Activated CD4-positive, alpha-beta memory T cell treated with anti-CD3 and anti-CD28 coated beads for 36 hours (primary cell): Measurements from ENCODE around the gene SEMA6B. TPM values are rescaled to one million over a fixed set of nuclear protein-coding genes. Genes with fewer than 3 reads are reported as not detected.
A peak's percentile ranks its signal among the peaks of the same experiment; 100 is the strongest.
"Not testable (repeated sequence)": the region's sequence is repeated elsewhere in the genome, so short reads cannot be mapped to it uniquely, and the experiment has no call there.

Experiments
- CTCF ChIA-PET: fragments of 350-600 bp; sonication (Branson Sonifier 250); formaldehyde crosslinking; loops from one replicate; lab custom pipeline; 2021; ENCODE audit warnings: antibody characterized with exemption, inconsistent platforms; lab: Charles Lee
- POLR2A ChIA-PET: fragments of 350-600 bp; sonication (Branson Sonifier 250); formaldehyde crosslinking; loops from one replicate; lab custom pipeline; 2021; ENCODE audit warnings: antibody characterized with exemption; lab: Charles Lee
- DNase-seq: peaks from one replicate; pipeline ENCODE4 v3.0.0-alpha.2; 2020
- H3K27ac Mint-ChIP-seq: one replicate; pipeline ENCODE4 v1.8.0; 2021; ENCODE audit warnings: mixed read lengths
- H3K27me3 Mint-ChIP-seq: one replicate; pipeline ENCODE4 v1.8.0; 2021; ENCODE audit warnings: mixed read lengths
- H3K36me3 Mint-ChIP-seq: one replicate; pipeline ENCODE4 v1.8.0; 2021; ENCODE audit warnings: mixed read lengths
- H3K4me1 Mint-ChIP-seq: one replicate; pipeline ENCODE4 v1.8.0; 2021; ENCODE audit warnings: low read depth, mixed read lengths
- H3K4me3 Mint-ChIP-seq: one replicate; pipeline ENCODE4 v1.8.0; 2021; ENCODE audit warnings: mild to moderate bottlenecking, mixed read lengths
- H3K9me3 Mint-ChIP-seq: one replicate; pipeline ENCODE4 v1.8.0; 2021; ENCODE audit warnings: mixed read lengths
- intact Hi-C: fragments of 100-400 bp; cut with micrococcal nuclease; formaldehyde crosslinking; loops from one replicate; pipeline ENCODE4 v1.15.1; 2023
- total RNA-seq, 2 experiments: library from RNA; stranded (reverse); gene quantifications; one replicate each; pipeline ENCODE4 v1.2.3, GENCODE V29; 2021

The SEMA6B gene
- total RNA-seq, 2 experiments from 2014 or later, result 0.19 TPM; not detected in 1

DNA sequence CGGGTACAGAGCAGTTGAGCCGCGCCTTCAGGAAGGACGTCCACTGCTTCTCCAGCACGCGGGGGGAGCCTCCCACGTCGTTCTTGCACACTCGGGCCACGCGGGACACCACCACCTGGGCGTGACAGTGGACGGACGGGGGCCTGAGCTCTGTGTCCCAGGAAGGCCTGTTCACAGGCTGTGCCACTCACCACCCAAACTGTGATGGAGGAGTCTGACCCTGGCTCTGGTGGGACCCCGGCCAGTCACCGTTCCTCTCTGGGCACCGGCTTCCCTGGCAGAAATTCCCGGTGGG, 7.0 kb downstream of the SEMA6B start:
- Mint-ChIP-seq H3K4me1 (no peaks in the 10 kb centered on the region), H3K27me3 (peaks cover 6% of the 10 kb centered on the region), H3K9me3 (no peaks in the 10 kb centered on the region), H3K27ac (no peak overlapping the region), H3K36me3 (no peaks in the 10 kb centered on the region), H3K4me3 (no peak overlapping the region)
- CTCF ChIA-PET, result no interaction called here
- intact Hi-C loops, result no loop called here
- POLR2A ChIA-PET, result no interaction called here
- no peak for DNase-seq

DNA sequence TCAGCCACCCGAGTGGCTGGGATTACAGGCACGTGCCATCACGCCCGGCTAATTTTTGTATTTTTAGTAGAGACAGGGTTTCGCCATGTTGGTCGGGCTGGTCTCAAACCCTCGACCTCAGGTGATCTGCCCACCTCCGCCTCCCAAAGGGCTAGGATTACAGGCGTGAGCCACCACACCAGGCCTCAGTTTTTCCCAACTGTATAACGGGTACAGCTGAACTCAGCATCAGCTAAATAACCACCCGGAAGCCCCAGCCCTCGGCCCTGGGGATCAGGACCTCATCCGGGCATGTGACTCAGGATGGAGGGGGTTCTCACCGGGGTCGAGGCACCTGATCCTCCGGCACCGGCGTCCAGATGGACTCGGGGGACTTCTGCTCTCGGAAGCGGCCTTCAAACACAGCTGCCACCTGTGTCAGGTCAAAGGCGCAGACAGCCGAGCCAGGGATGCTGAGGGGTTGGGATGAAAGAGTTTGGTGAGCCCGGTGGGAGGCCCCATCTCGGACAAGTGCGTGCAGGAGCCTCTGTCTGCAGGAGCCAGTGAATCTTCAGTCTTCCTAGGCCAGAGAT, 8.9 kb downstream of the SEMA6B start:
- no peak for DNase-seq
- H3K4me3 Mint-ChIP-seq, result no peak overlapping the region
- intact Hi-C loops, result no loop called here
- peaks cover 6% of the 10 kb centered on the region for H3K27me3 Mint-ChIP-seq
- no peaks in the 10 kb centered on the region for H3K4me1 Mint-ChIP-seq
- ChIA-PET POLR2A (no interaction called here), CTCF (no interaction called here)
- no peak overlapping the region for H3K27ac Mint-ChIP-seq
- H3K9me3 Mint-ChIP-seq, result no peaks in the 10 kb centered on the region
- no peaks in the 10 kb centered on the region for H3K36me3 Mint-ChIP-seq

DNA sequence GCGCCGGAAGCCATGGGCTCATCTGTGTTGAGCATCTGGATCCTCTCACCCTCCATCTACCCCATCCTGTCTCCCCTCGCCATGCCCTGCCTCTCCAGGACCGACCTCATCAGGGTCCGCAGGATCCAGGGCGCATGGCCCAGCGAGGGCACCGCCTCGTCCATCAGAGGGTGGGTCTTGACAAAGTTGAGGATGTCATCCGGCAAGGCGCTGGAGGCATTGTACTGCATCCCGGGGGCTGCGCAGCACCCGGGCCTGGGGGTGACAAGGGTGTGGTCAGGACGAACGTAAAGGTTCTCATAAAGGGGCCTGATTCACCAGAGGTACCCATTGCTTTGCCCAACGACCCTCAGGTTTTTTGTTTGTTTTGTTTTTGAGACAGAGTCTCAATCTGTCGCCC, 9.5 kb downstream of the SEMA6B start:
- ChIA-PET CTCF (no interaction called here), POLR2A (no interaction called here)
- Mint-ChIP-seq H3K27ac (no peak overlapping the region), H3K27me3 (peaks cover 6% of the 10 kb centered on the region), H3K36me3 (no peaks in the 10 kb centered on the region), H3K4me3 (no peak overlapping the region), H3K4me1 (no peaks in the 10 kb centered on the region), H3K9me3 (no peaks in the 10 kb centered on the region)
- intact Hi-C loops, result no loop called here
- DNase-seq, result no peak

DNA sequence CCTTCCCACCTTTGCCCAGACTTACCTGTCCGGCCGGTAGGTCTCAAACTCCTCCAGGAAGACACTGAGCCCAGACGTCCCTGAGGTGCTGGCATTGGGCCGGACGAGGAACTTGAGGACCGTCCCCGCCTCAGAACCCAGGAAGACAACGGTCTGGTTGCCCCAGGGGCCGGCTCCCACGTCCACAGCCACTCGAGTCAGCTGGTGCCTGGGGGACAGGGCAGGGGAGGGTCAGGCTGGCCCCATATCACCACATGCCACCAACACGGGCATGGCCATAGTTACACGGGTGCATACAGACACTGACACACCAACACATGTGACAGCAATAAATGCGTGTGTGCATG, 11.3 kb downstream of the SEMA6B start:
- POLR2A ChIA-PET, result no interaction called here
- DNase-seq, result no peak
- no peak overlapping the region for H3K4me3 Mint-ChIP-seq
- H3K4me1 Mint-ChIP-seq, result no peaks in the 10 kb centered on the region
- H3K27ac Mint-ChIP-seq, result no peak overlapping the region
- CTCF ChIA-PET, result interaction anchor here (0.6 kb wide), 2 partner anchors 18 to 25 kb away, joined by 3 read pairs; no protein-coding TSS in a partner anchor
- H3K27me3 Mint-ChIP-seq, result peaks cover 6% of the 10 kb centered on the region
- H3K9me3 Mint-ChIP-seq, result no peaks in the 10 kb centered on the region
- intact Hi-C loops, result no loop called here
- no peaks in the 10 kb centered on the region for H3K36me3 Mint-ChIP-seq

DNA sequence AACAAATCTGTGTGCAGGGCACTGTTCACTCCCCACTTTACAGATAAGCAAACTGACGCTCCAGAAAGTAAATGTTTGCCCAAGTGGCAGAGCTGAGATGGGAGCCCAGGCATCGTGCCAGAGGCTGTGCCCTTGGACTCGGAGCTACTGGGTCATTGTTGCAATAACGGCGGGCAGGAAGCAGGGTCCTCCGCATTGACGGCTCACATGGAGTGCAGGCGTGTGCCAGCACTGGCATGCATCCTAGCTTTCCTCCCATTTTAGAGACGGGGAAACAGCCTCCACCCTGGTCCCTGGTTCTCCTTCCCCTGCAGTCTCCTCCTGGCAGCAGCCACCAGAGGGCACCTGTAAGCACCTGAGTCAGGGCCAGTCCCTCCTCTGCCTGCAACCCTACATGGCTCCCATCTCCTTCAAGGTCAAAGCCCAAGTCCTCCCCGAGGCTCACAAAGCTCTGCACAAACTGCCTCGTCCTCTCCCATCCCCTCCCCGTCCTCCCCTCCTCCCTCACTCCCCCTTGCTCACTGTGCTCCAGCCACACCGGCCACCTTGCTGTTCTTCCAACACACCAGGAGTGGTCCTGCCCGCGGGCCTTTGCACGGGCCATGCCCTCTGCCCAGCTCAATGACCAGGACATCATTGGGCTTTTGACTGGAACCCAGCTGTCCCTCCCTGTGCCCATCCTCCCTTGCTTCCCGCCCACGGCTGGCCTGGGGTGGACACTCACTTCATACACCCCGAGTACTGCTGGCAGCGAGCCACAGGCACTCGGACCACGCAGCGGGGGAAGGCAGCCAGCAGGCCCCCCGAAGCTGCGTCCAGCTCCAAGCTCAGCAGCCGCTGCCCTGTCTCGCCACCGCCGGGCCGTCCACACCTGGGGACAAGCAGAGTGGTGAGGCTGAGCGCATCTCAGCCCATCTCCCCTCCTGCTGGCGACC, 11.9 kb downstream of the SEMA6B start:
- H3K27me3 Mint-ChIP-seq, result peaks cover 2% of the 10 kb centered on the region
- intact Hi-C loops, result no loop called here
- H3K36me3 Mint-ChIP-seq, result no peaks in the 10 kb centered on the region
- H3K9me3 Mint-ChIP-seq, result no peaks in the 10 kb centered on the region
- CTCF ChIA-PET, result interaction anchor here (0.6 to 1.3 kb wide), 4 partner anchors 11 to 89 kb away, joined by 3 to 5 read pairs (median 4); partner anchors contain the start of gene PLIN5
- no peak overlapping the region for H3K27ac Mint-ChIP-seq
- peaks cover 2% of the 10 kb centered on the region for H3K4me1 Mint-ChIP-seq
- POLR2A ChIA-PET, result no interaction called here
- no peak overlapping the region for H3K4me3 Mint-ChIP-seq
- peak; percentile 33 for DNase-seq

DNA sequence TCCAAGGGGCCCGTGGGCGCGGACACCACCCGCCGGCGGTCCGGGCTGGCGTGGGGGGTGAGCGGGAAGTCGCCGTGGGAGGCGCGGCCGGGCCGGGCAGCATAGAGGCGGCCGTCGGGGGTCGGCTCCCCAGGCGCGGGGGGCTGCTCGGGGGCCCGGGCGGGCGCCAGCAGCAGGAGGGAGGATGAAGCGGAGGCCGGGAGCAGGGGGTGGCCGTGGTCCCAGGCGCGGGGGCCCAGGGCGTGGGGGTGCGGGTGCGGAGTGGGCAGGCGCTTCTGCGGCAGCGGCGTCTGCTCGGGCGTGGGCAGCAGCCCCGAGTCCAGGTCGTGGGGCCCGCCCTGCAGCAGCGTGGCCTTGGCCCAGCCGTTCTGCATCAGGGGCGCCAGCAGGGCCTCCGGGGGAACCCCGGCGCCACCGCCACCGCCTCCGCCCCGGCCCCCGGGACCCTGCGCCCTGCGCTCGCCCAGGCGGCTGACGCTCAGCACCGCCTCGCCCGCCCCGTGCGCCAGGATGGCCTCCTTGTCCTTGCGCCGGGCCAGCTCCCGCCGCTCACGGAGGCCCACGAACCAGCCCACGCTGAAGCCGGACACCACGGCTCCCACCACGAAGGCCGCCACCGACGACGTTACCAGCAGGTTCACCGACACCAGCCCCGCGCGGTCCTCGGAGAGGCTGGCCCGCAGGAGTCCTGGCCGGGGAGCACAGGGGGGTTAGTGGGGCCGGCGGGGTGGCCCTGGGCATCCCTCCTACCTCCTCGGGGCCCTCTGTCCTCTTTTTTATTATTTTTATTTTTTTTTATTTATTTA, 15.4 kb downstream of the SEMA6B start:
- H3K36me3 Mint-ChIP-seq, result peaks cover 2% of the 10 kb centered on the region
- intact Hi-C loops, result no loop called here

DNA sequence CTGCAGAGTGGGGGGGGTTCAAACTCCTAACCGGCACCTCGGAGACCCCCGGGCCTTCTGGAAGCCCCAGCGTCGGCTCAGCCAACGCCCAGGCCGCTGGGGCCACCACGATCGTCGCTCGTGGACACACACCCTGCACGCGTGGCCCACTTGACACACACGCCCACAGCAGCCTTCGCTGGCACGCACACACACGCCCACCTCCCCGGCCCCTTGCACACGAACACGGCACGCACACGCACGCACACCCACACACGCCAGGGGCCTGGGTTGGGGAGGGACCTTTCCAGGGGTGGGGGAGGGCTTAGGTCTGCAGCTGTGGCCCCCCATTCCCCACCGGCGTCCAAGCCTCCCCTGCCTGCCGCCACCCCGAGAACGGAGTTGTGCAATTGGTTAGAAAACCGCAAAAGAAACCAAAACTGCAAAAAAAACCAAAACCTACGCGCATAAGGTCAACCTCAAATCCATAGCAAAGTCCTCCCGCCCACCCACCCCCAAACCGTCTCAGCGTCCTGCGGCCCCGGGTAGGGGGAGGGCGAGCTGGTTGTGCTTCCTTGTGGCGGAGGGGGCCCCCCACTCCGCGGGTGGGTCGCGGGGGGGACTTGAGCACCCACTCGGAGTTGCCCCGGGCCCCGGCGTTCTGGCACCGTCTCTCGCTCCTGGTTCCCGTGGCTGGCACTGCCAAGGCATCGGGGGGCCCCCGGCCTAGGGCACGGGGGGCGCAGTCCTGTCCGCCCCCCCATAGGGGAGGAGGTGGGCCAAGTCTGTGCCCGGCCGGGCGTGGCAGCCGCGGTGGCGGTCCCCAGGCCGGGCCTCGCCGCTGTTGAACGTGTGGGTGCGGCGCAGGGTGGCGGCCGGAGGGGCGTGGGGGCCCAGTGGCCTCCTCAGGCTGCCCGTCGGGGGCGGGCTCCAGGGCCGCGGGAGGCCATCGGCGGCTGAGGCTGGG, 16.3 kb downstream of the SEMA6B start:
- Mint-ChIP-seq H3K9me3 (peaks cover 3% of the 10 kb centered on the region), H3K27me3 (peaks cover 4% of the 10 kb centered on the region), H3K27ac (no peak overlapping the region), H3K4me3 (no peak overlapping the region), H3K36me3 (peaks cover 2% of the 10 kb centered on the region), H3K4me1 (peaks cover 18% of the 10 kb centered on the region)
- no peak for DNase-seq
- intact Hi-C loops, result no loop called here
- POLR2A ChIA-PET, result no interaction called here
- CTCF ChIA-PET, result no interaction called here

More for the DNA sequence above, 15.4 kb downstream of the SEMA6B start:
- POLR2A ChIA-PET, result no interaction called here
- H3K4me1 Mint-ChIP-seq, result peaks cover 16% of the 10 kb centered on the region
- CTCF ChIA-PET, result no interaction called here
- H3K9me3 Mint-ChIP-seq, result peaks cover 3% of the 10 kb centered on the region
- no peak overlapping the region for H3K27ac Mint-ChIP-seq
- no peak overlapping the region for H3K4me3 Mint-ChIP-seq
- DNase-seq, result no peak
- H3K27me3 Mint-ChIP-seq, result peaks cover 6% of the 10 kb centered on the region

DNA sequence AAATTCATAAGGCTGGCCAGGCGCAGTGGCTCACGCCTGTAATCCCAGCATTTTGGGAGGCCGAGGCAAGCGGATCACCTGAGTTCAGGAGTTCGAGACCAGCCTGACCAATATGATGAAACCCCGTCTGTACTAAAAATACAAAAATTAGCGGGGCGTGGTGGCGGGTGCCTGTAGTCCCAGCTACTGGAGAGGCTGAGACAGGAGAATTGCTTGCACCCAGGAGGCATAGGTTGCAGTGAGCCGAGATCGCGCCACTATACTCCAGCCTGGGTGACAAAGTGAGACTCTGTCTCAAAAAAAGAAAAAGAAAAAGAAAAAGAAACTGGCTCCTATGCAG, 17.7 kb downstream of the SEMA6B start:
- intact Hi-C loops, H3K27me3 Mint-ChIP-seq, H3K4me3 Mint-ChIP-seq, DNase-seq, H3K27ac Mint-ChIP-seq, POLR2A ChIA-PET, H3K36me3 Mint-ChIP-seq, H3K9me3 Mint-ChIP-seq: not testable (repeated sequence)
- CTCF ChIA-PET, result interaction anchor here (1.6 kb wide), 1 partner anchor 18 kb away, joined by 7 read pairs; no protein-coding TSS in a partner anchor
- peaks cover 18% of the 10 kb centered on the region for H3K4me1 Mint-ChIP-seq

DNA sequence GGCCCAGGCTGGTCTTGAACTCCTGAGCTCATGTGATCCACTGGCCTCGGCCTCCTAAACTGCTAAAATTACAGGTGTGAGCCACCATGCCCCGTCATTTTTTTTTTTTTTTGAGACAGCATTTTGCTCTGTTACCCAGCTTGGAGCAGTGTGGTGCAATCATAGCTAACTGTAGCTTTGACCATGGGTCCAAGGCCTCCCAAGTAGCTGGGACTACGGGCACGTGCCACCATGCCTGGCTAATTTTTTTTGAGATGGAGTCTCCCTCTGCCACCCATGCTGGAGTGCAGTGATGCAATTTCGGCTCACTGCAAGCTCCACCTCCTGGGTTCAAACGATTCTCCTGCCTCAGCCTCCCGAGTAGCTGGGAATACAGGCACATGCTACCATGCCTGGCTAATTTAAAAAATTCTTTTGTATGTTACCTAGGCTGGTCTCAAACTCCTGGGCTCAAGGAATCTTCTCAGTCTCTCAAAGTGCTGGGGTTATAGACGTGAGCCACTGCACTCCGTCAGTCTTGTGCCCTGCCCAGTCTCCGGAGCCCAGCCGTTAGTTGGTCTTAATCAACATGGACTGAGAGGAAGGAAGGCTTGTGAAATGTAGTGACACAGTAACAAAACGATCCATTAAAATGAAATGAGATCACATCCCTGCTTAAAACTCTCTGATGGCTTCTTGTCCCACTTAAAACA, 18.2 kb downstream of the SEMA6B start:
- Mint-ChIP-seq H3K36me3 (peaks cover 2% of the 10 kb centered on the region), H3K27me3 (peaks cover 4% of the 10 kb centered on the region), H3K4me1 (peaks cover 18% of the 10 kb centered on the region), H3K9me3 (peaks cover 3% of the 10 kb centered on the region), H3K4me3 (no peak overlapping the region), H3K27ac (no peak overlapping the region)
- ChIA-PET CTCF (interaction anchor here (1.6 kb wide), 1 partner anchor 18 kb away, joined by 7 read pairs; no protein-coding TSS in a partner anchor), POLR2A (no interaction called here)
- DNase-seq, result no peak
- intact Hi-C loops, result no loop called here

DNA sequence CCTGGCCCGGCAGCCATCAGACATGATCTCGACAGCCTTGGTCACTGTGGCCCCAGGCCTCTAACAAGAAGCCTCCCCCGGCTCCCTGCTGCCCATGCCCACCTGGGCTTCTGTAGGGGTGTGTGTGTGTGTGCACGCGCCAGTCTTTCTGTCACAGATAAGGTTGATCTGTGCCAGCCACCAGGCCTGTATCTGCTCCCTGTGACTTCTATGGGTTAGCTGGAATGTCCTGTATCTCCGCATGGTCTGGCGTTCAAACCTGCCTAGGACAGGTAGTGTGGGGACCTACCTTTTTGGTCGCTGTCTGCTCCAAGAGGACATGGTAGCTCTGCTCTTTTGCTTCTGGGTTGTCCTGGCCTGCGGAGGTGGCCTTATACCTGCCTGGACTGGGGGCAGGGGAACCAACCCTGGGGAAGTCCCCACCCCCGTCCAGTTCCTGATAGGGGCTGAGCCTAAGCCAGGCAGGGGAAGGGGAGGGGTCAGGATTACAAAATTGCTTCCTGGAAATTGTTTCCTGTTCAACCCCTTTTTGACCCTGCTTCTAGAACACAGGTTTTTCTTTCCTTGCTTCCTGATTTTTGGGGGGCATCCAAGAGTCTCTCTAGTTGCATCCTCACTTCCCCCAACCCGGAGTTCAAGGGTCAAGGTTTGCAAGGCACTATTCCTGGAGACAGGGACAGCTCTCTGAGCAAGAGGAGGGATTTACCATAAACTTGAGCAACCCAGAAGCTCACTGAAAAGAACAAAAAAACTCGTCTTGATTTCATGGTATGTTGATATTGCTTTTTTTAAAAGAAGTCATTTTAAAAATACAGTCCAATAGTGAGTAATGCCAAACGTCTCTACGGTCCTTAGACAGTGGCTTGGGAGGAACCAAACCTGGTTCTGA, 19.5 kb downstream of the SEMA6B start, which contains the start of gene LRG1:
Gene LRG1 (minus strand): TSS at position 344 of the 889 bp plus-strand sequence. CDS start 23 bp downstream, at position 321.
- ChIA-PET POLR2A (no interaction called here), CTCF (interaction anchor here (1.0 to 1.8 kb wide), 4 partner anchors 15 to 19 kb away, joined by 4 to 10 read pairs (median 6); no protein-coding TSS in a partner anchor)
- Mint-ChIP-seq H3K4me3 (peak within 1 kb of the TSS; percentile 52), H3K36me3 (peaks cover 2% of the 10 kb centered on the region), H3K27ac (peak within 1 kb of the TSS; percentile 54), H3K9me3 (peaks cover 3% of the 10 kb centered on the region), H3K4me1 (peaks cover 20% of the 10 kb centered on the region), H3K27me3 (peaks cover 8% of the 10 kb centered on the region)
- intact Hi-C loops, result no loop called here
- DNase-seq, result peak; percentile 56
